Smooth muscle cell (in vitro differentiated cells): ENCODE measurements around the gene ISX. TPM values are rescaled to one million over a fixed set of nuclear protein-coding genes. Genes with fewer than 3 reads are reported as not detected.

ENCODE experiments used
- DNase-seq: peaks from one replicate; lab custom pipeline; 2025; ENCODE audit not compliant: unreplicated experiment; lab: John Stamatoyannopoulos, UW
- H2AFZ ChIP-seq: fragments of 200-600 bp; sonication (generic); 2 replicates; pipeline ENCODE4 v1.6.0; 2016; ENCODE audit warnings: antibody characterized with exemption, low read depth, mild to moderate bottlenecking
- H3F3A ChIP-seq: fragments of 200-600 bp; sonication (generic); 2 replicates; pipeline ENCODE4 v1.6.0; 2017; ENCODE audit warnings: antibody characterized with exemption, low read depth
- H3K27ac ChIP-seq: fragments of 200-600 bp; sonication (generic); 2 replicates; pipeline ENCODE4 v1.5.1; 2016; ENCODE audit warnings: low read depth, mild to moderate bottlenecking
- H3K27me3 ChIP-seq: fragments of 200-600 bp; sonication (generic); 2 replicates; pipeline ENCODE4 v1.6.1; 2016; ENCODE audit warnings: low read depth, mild to moderate bottlenecking
- H3K36me3 ChIP-seq: fragments of 200-600 bp; sonication (generic); 2 replicates; pipeline ENCODE4 v1.5.1; 2016; ENCODE audit warnings: low read depth
- H3K4me1 ChIP-seq: fragments of 200-600 bp; sonication (generic); 2 replicates; pipeline ENCODE4 v1.5.1; 2016; ENCODE audit warnings: low read depth
- H3K4me2 ChIP-seq: fragments of 200-600 bp; sonication (generic); 2 replicates; pipeline ENCODE4 v1.6.0; 2016; ENCODE audit warnings: mild to moderate bottlenecking
- H3K4me3 ChIP-seq: fragments of 200-600 bp; sonication (generic); 2 replicates; pipeline ENCODE4 v1.5.1; 2016; ENCODE audit warnings: mild to moderate bottlenecking
- H3K79me2 ChIP-seq: fragments of 200-600 bp; sonication (generic); 2 replicates; pipeline ENCODE4 v1.6.0; 2016; ENCODE audit warnings: low read depth, mild to moderate bottlenecking
- H3K9ac ChIP-seq: fragments of 200-600 bp; sonication (generic); 2 replicates; pipeline ENCODE4 v1.6.0; 2016; ENCODE audit warnings: low read depth
- H3K9me3 ChIP-seq: fragments of 200-600 bp; sonication (generic); replicated peaks from 2 replicates; pipeline ENCODE4 v1.5.1; 2016; ENCODE audit warnings: low read depth
- H4K20me1 ChIP-seq: fragments of 200-600 bp; sonication (generic); 2 replicates; pipeline ENCODE4 v1.6.0; 2016; ENCODE audit warnings: low read depth
- CTCF ChIP-seq: fragments of 200-600 bp; sonication (generic); IDR thresholded peaks from 2 replicates; pipeline ENCODE4 v1.5.1; 2017; ENCODE audit warnings: borderline replicate concordance, mild to moderate bottlenecking, antibody characterized with exemption; ENCODE audit not compliant: insufficient read depth, poor library complexity, severe bottlenecking
- WGBS: methylation state at CpG from one replicate; pipeline ENCODE4 v1.1.7; 2016; ENCODE audit warnings: low lambda C conversion rate; 5-methylcytosine and 5-hydroxymethylcytosine counted together
- polyA plus RNA-seq: library from polyadenylated mRNA; unstranded; fragments of >200 nt; fragmentation: Nextera tagmentation; extraction: Ambion mirVana; gene quantifications from 2 replicates; pipeline ENCODE4 v1.2.1, GENCODE V29; 2016
- total RNA-seq: library from RNA; depleted of rRNA; stranded (reverse); fragments of >200 nt; gene quantifications from 2 replicates; pipeline ENCODE4 v1.2.3, GENCODE V29; 2014

ISX gene
- total and polyA plus RNA-seq, 2 experiments from 2014 or later, result not detected

GRCh38 chr22:35131525-35132000, 65.6 kb downstream of the ISX start:
- WGBS, result 27% methylated on average over 4 of the region's 4 CpGs
- no peak for TF ChIP-seq CTCF

GRCh38 chr22:35132568-35132967, 66.6 kb downstream of the ISX start:
- no peaks in the 10 kb centered on the region for H3K79me2 ChIP-seq
- H3K9ac ChIP-seq, result no peak overlapping the region
- no peak overlapping the region for H3K4me2 ChIP-seq
- no peaks in the 10 kb centered on the region for H3K9me3 ChIP-seq
- no peak overlapping the region for H2AFZ ChIP-seq
- H3K4me1 ChIP-seq, result peaks cover 11% of the 10 kb centered on the region
- no peak for DNase-seq
- 90% methylated on average over 2 of the region's 2 CpGs for WGBS
- no peaks in the 10 kb centered on the region for H3K36me3 ChIP-seq
- TF ChIP-seq CTCF, result no peak
- no peaks in the 10 kb centered on the region for H3F3A ChIP-seq
- H3K27ac ChIP-seq, result no peak overlapping the region
- peaks cover 71% of the 10 kb centered on the region for H3K27me3 ChIP-seq
- H4K20me1 ChIP-seq, result no peaks in the 10 kb centered on the region
- H3K4me3 ChIP-seq, result no peak overlapping the region

More at GRCh38 chr22:35131525-35132000, 65.6 kb downstream of the ISX start:
- no peaks in the 10 kb centered on the region for H3K79me2 ChIP-seq
- H3K9me3 ChIP-seq, result no peaks in the 10 kb centered on the region
- H3K9ac ChIP-seq, result no peak overlapping the region
- DNase-seq, result no peak
- H2AFZ ChIP-seq, result no peak overlapping the region
- H3K27ac ChIP-seq, result no peak overlapping the region
- peaks cover 11% of the 10 kb centered on the region for H3K4me1 ChIP-seq
- no peaks in the 10 kb centered on the region for H3F3A ChIP-seq
- peaks cover 72% of the 10 kb centered on the region for H3K27me3 ChIP-seq
- no peaks in the 10 kb centered on the region for H3K36me3 ChIP-seq
- H4K20me1 ChIP-seq, result no peaks in the 10 kb centered on the region
- H3K4me2 ChIP-seq, result no peak overlapping the region
- no peak overlapping the region for H3K4me3 ChIP-seq

- no peaks in the 10 kb centered on the region for H4K20me1 ChIP-seq
- WGBS, result 77% methylated on average over 13 of the region's 14 CpGs
- H3K9ac ChIP-seq, result no peak overlapping the region
- H3K4me3 ChIP-seq, result no peak overlapping the region
- H3K9me3 ChIP-seq, result no peaks in the 10 kb centered on the region
- H2AFZ ChIP-seq, result no peak overlapping the region
- H3K36me3 ChIP-seq, result no peaks in the 10 kb centered on the region
- H3K27ac ChIP-seq, result no peak overlapping the region
- TF ChIP-seq CTCF, result no peak
- H3K4me2 ChIP-seq, result no peak overlapping the region
- peaks cover 65% of the 10 kb centered on the region for H3K27me3 ChIP-seq
- no peaks in the 10 kb centered on the region for H3F3A ChIP-seq
- peaks cover 11% of the 10 kb centered on the region for H3K4me1 ChIP-seq
- no peak for DNase-seq
- H3K79me2 ChIP-seq, result no peaks in the 10 kb centered on the region
These were observed 67.9 kb downstream of the ISX start for GRCh38 chr22:35133702-35134380.

GRCh38 chr22:35134637-35135036, 68.7 kb downstream of the ISX start:
- WGBS, result 52% methylated on average over 8 of the region's 8 CpGs
- TF ChIP-seq CTCF, result no peak
- Histone ChIP-seq H3K4me3 (no peak overlapping the region), H3K27ac (no peak overlapping the region), H3K79me2 (no peaks in the 10 kb centered on the region), H2AFZ (no peak overlapping the region), H3F3A (no peaks in the 10 kb centered on the region), H3K9me3 (no peaks in the 10 kb centered on the region), H3K27me3 (peaks cover 57% of the 10 kb centered on the region), H3K9ac (no peak overlapping the region), H3K4me2 (no peak overlapping the region), H3K4me1 (peaks cover 11% of the 10 kb centered on the region), H4K20me1 (no peaks in the 10 kb centered on the region), H3K36me3 (no peaks in the 10 kb centered on the region)
- no peak for DNase-seq
